LoVo (cell line): ENCODE data around the gene BTAF1.
A peak's percentile ranks its signal among the peaks of the same experiment; 100 is the strongest.
"Not testable (repeated sequence)": the region's sequence is repeated elsewhere in the genome, so short reads cannot be mapped to it uniquely, and the experiment has no call there.

Experiments used
- DNase-seq: peaks from one replicate; pipeline ENCODE4 v3.0.0-alpha.2; 2016; ENCODE audit warnings: low spot score

Gene BTAF1

DNA sequence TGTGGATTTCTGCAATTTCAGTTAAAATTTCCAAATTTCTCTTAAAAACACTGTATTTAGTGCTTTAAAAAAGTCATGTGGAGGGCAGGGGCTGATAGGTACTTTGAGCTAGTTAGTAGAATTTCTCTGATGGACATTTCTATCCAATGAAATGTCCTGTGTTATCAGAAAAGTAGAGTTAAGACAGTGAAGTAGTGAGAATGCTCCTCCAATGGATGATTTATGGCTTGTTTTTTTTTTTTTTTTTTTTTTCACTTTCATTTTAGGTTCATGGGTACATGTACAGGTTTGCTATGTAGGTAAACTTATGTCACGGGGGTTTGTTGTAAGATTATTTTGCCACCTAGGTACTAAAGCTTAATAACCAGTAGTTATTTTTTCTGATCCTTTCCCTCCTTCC lies 55.0 kb downstream of the BTAF1 start:
- DNase-seq = no peak

- no peak for DNase-seq
Measured at GRCh38 chr10:91980319-91980718, 56.7 kb downstream of the BTAF1 start.

DNA sequence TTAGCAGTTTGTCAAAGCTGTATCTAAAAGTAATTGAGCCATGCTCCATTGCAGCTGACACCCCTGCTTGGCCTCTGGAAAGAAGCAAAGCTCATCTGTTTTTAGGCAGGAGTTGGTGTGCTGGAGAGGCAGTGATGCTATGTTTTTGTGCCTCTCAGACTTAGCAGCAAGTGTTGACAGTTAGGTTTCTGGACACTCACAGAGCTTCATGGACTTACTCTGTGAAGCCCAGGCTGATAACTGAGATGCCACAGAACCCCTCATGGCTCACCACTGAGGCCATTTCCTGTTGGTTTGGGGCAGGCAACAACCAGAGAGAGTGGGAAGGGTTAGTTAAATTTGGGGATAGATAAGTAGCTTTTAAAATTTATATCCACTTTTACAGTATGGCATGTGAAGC lies 59.8 kb downstream of the BTAF1 start:
- DNase-seq = no peak

GRCh38 chr10:91987397-91988037 lies 63.9 kb downstream of the BTAF1 start:
- no peak for DNase-seq

DNA sequence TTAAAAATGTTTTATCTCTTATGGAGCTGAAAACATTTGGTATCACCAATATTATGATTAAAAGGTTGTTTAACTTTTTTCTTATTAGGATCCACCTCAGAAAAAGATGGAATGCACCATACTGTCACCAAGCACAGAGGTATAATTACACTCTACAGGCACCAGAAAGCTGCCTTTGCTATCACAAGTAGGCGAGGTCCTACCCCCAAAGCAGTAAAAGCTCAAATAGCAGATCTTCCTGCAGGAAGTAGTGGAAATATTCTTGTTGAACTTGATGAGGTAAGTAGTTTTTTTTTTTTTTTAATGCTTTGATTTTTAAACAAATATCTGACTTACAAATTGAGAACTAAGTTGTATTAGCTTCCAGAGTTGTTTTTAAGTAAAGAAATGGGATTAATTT lies 68.5 kb downstream of the BTAF1 start:
- no peak for DNase-seq

DNA sequence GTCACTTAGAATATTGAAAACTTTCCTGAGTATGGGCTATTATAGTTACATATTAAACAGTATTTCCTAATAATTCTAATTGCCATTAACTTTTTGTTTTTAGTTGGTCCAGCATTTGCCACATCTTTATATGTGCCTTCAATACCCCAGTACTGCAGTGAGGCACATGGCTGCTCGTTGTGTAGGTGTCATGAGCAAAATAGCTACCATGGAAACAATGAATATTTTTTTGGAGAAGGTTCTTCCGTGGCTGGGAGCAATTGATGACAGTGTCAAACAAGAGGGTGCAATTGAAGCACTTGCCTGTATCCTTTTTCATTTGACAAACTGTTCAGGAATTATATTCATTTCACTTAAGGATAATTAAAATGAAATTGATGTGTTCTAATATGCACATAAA lies 72.7 kb downstream of the BTAF1 start:
- no peak for DNase-seq

- DNase-seq = no peak
Measured at GRCh38 chr10:92001581-92001980, 78.0 kb downstream of the BTAF1 start.

DNA sequence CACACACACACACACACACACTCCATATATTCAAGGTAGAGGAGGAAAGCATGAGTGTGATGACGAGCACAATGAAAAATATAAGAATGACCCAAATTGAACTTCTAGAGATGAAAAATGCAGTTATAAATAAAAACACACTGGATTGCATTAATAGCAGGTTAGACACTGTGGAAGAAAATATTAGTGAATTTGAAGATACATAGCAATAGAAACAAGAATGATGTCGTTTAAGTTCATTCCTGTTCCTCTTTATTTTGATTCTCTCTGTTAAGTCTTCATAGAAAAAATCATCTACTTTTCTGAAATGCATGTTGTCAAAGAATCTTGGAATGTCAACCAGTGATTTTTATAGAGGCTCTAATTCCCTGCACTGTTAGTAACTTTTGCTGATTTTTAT lies 78.4 kb downstream of the BTAF1 start:
- DNase-seq = no peak

DNA sequence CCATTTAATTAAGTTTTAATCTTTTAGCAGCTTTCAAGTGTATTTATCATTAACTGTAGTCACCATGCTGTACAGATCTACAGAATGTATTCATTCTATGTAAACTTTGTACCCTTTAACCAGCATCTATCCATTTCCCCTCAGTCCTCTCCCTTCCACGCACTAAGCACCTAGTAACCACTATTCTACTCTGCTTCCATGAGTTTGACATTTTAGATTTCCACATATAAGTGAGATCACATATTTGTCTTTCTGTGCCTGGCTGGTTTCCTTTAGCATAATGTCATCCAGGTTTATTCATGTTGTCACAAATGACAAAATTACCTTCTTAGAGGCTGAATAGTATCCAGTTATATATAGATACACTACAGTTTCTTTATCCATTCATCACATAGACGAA lies 79.7 kb downstream of the BTAF1 start:
- DNase-seq = no peak

GRCh38 chr10:92005978-92006377 lies 82.4 kb downstream of the BTAF1 start:
- no peak for DNase-seq

GRCh38 chr10:92009445-92009844 lies 85.9 kb downstream of the BTAF1 start:
- DNase-seq = no peak

DNA sequence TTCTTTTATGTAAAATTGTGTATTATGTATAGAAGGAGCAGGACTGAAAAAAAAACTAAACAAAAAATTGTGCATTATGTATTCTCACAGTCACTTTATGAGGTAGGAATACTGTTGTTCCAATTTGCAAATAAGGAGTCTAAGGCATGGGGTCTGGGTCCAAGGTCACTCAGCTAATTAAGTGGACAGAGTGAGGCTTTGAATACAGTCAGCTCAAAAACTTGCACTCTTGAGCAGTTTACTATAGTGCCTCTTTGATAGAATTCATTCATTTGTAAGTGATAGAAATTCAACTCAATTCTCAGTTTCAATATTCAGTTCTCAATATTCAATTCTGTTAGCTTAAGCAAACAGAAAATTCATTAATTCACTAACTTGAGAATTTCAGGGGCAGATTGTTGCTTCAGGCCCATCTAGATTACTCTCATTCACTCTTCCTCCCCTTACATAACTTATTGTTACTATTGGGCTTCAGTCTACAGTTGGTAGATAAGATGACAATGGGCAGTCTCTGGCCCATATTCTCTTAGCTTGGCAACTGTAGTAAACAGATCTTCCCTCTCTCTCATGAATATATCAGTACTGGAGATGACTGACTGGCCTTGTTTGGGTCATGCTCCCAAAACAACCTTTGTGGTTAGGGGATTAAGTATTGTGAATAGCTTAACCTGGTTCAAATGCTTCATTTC lies 86.6 kb downstream of the BTAF1 start:
- DNase-seq = no peak

DNA sequence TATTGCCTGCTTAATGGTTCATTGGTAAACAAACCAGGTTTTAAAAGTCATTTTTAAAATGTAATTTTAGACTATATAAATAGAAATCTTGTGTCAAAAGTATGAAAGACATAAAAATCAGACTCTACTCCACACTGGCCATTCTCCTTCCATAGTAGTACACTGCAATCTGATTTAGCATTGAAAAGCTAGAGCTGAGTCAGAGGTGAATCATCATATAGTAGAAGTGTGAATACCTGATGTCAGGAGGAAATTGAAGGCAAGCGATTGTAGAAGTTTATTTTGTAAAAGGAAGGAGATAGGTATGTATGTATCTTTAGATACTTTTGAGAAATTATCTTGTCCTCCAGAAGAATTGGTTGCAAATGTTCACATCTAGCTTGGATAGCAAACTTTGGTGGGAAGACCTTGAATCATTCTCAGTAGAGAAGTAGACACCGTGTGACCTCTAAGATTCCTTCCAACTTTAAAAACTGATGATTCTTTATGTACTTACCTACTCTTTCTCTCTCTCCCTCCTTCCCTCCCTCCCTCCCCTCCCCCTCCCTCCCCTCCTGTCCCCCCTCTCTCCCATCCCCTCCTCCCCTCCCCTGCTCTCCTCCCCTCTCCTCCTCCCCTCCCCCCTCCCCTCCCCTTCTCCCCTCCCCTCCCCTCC lies 88.1 kb downstream of the BTAF1 start:
- DNase-seq = peak; percentile 41

DNA sequence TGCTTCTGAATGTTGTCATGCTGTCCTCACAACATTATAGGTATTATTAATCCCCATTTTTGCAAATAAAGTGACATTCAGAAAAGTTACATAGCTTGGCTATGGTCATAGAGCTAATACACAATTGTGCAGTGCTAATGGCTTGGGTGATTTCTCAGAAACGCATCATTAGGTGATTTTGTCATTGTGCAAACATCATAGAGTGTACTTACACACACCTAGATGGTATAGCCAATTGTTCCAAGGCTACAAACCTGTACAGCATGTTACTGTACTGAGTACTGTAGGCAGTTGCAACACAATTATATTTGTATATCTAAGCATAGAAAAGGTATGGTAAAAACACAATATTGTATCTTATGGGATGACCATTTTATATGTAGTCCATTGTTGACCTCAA lies 91.0 kb downstream of the BTAF1 start:
- no peak for DNase-seq

GRCh38 chr10:92024700-92025099 lies 101.1 kb downstream of the BTAF1 start:
- DNase-seq = no peak

DNA sequence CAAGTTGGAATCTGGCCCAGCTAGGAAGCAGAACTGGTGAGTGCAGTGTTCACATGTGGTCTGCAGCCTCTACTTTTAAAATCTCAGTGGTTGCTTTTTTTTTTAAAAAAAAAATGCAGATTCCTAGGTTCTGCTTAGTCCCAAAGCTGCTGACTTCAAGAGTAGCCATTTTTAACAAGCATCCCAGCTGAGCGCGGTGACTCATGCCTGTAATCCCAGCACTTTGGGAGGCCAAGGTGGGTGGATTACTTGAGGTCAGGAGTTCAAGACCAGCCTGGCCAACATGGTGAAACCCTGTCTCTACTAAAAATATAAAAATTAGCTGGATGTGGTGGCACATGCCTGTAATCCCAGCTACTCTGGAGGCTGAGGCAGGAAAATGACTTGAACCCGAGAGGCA lies 101.8 kb downstream of the BTAF1 start:
- DNase-seq = not testable (repeated sequence)

DNA sequence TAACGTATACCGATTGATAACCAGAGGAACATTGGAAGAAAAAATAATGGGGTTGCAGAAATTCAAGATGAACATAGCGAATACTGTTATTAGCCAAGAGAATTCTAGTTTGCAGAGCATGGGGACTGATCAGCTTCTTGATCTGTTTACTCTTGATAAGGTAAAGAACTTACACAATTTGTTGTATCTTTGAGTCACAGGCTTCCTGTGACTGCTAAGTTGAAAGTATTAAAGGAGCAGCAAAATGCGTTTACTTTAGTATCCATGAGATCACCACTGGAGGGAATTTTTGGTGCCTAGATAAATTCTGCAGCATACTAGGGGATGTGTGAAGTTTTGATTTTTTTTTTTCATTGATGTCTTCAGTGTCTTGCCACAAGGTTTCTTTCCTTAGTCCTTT lies 103.6 kb downstream of the BTAF1 start:
- no peak for DNase-seq

- no peak for DNase-seq
Measured at GRCh38 chr10:92031580-92031979, 108.0 kb downstream of the BTAF1 start.

DNA sequence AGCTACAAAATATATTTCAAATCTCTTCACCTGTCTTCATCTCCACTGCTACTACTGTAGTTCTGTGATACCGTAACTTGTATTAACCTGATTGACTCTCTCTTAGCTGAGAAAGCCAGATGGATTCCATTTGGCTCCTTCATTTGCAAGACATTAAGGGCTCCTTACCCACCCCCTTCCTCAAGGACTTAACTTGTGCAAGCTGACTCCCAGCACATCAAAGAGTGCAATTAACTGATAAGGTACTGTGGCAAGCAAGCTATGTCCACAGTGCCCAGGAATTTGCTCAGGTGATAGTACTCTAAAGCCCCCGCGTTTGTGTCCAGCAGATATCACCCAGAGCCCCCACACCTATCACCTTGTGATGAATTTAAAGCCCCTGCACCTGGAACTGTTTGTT lies 109.5 kb downstream of the BTAF1 start:
- DNase-seq = not testable (repeated sequence)

DNA sequence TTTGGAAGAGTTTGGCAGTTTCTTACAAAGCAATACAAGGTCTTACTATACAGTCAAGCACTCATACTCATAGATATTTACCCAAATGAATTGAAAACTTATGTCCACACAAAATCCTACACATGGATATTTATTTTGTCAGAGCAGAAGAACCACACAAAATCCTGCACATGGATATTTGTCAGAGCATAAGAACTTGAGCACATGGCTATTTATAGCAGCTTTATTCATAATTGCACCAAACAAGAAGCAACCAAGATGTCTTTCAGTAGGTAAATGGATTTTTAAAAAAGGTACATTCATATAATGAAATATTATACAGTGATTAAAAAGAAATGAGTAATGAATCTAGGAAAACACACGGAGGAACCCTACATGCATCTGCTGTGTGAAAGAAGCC lies 115.4 kb downstream of the BTAF1 start:
- no peak for DNase-seq

DNA sequence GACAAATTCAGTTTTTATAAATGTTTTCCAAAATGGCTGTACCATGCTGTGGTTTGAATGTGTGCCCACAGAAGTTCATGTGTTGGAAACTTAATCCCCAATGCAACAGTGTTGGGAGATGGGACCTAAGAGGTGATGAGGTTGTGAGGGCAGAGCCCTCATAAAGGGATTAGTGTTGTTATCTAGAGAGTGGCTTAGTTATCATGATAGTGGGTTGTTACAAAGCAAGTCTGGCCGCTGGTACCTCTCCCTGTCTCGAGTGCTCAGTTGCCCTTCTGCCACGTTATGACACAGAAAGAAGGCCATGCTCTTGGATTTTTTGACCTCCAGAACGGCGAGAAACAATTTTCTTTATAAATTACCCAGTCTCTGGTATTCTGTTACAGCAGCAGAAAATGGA lies 119.0 kb downstream of the BTAF1 start:
- no peak for DNase-seq

DNA sequence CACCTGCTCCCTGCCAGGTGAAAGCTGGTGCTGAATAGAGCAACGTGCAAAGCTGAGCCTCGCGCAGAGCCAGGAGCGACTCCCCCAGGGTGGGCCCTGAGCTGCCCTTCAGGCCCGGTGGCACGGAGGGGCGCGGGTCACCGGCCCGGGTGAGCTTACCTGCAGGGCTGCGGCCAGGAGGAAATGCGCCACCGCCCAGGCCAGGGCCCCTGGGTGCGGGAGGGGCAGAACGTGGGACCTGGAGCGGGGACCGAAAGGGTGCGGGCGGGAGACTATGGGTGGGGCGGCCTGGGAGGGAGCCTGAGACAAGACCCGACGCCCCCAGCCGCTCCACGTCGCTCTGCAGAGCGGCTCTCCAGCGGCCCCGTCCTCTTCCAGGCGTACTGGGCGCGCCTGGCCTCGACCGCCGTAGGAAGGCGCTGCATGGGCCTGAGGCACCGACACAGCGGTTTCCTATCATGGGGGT lies 122.1 kb downstream of the BTAF1 start:
- DNase-seq = no peak

- DNase-seq = no peak
Measured at GRCh38 chr10:92047215-92047614, 123.6 kb downstream of the BTAF1 start.

DNA sequence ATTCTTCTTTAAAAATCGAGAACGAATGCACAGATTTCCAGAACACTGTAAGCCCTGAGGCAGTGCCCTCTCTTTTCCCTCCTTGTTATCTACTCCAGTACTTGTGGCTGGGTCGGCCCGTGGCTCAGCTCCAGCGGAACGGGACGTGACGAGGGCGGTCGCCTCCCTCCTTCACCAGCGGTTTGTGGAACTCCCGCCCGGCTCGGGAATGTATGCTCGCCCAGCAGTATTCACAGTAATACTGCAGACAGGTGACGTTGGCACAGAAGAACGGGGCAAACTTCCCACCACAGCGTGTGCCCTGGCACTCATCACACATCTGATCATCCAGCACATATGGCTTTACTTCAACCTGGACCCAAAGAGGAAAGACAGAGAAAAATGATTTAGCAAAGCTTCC lies 128.5 kb downstream of the BTAF1 start:
- DNase-seq = no peak
